HFFc6 (cell line): Measurements from ENCODE around the gene AKIP1. TPM values are rescaled to one million over a fixed set of nuclear protein-coding genes. Genes with fewer than 3 reads are reported as not detected.
"Not testable (repeated sequence)": the region's sequence is repeated elsewhere in the genome, so short reads cannot be mapped to it uniquely, and the experiment has no call there.

Experiments used
- DNase-seq: peaks from one replicate; pipeline ENCODE4 v3.0.0-alpha.2; 2018
- H3K27ac Mint-ChIP-seq: 2 replicates; pipeline ENCODE4 v1.8.0; 2020; ENCODE audit warnings: mild to moderate bottlenecking, mixed read lengths
- H3K27me3 Mint-ChIP-seq: 2 replicates; pipeline ENCODE4 v1.8.0; 2021; ENCODE audit warnings: mild to moderate bottlenecking, moderate library complexity, mixed read lengths; ENCODE audit not compliant: insufficient read depth
- H3K36me3 Mint-ChIP-seq: 2 replicates; pipeline ENCODE4 v1.8.0; 2021; ENCODE audit warnings: low read depth, mixed read lengths
- H3K4me1 Mint-ChIP-seq: 2 replicates; pipeline ENCODE4 v1.8.0; 2020; ENCODE audit warnings: low read depth, mixed read lengths
- H3K4me3 Mint-ChIP-seq: 2 replicates; pipeline ENCODE4 v1.8.0; 2020; ENCODE audit warnings: mild to moderate bottlenecking, moderate library complexity, mixed read lengths
- H3K9me3 Mint-ChIP-seq: 2 replicates; pipeline ENCODE4 v1.8.0; 2020; ENCODE audit warnings: mild to moderate bottlenecking, mixed read lengths
- total RNA-seq, 6 experiments: library from RNA; stranded (reverse); fragmentation: NEBNext Ultra II Directional; extraction: Animal tissue kit (Norgen Biotek cat#: 25700); gene quantifications; 2 replicates in 1 of 6; 3 replicates in 5 of 6; pipeline ENCODE4 v1.2.3, GENCODE V29; 2021
- TF ChIP-seq, protein P1 (sequence below): fragments of 200-600 bp; sonication (generic); IDR thresholded peaks from 2 replicates; pipeline ENCODE4 v1.5.0; 2021; ENCODE audit warnings: antibody characterized with exemption, mild to moderate bottlenecking

Gene AKIP1
- total RNA-seq, 6 experiments from 2014 or later = 39.9 to 47.3 (median 42.5) TPM

DNA sequence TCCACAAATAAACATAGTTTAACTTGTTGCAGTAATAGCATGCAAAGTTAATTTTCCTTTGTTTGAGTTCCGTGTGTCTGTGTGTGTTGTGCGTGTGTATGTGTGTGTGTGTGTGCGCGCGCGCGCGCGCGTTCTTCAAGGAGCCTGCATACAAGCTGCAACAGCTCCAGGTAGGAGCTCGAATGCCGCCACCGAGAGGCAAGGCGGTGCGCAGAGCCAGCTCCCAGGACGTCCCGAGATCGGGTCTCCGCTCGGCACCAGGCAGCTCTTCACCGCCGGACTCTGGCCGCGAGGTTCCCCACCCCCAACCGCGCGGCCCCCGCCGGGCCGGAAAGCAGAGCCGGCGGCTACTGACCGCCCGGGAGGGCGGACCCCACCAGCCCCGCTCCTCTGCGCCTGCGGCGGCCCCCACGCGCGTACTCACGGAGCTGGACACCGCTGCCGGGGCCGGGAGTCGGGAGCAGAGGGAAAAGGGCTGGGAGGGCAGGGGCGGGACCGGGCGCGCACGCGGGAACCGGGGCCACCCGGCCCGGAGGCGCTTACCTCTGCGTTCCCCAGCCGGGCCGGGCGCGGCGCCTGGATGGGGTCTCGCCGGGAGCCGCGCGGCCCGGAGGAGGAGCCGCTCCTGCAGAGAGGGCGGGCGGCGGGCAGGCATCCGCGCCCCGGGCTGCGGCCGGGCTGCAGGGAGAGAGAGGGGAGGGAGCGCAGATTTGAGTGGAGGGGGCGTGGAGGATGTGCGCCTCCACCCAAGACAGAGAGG, 40.4 kb upstream of the AKIP1 start:
- H3K27me3 Mint-ChIP-seq = no peaks in the 10 kb centered on the region; the same call in 1 of the 2 replicates
- H3K4me1 Mint-ChIP-seq = peaks cover 60% of the 10 kb centered on the region
- H3K36me3 Mint-ChIP-seq = no peaks in the 10 kb centered on the region
- TF ChIP-seq, protein P1, sequence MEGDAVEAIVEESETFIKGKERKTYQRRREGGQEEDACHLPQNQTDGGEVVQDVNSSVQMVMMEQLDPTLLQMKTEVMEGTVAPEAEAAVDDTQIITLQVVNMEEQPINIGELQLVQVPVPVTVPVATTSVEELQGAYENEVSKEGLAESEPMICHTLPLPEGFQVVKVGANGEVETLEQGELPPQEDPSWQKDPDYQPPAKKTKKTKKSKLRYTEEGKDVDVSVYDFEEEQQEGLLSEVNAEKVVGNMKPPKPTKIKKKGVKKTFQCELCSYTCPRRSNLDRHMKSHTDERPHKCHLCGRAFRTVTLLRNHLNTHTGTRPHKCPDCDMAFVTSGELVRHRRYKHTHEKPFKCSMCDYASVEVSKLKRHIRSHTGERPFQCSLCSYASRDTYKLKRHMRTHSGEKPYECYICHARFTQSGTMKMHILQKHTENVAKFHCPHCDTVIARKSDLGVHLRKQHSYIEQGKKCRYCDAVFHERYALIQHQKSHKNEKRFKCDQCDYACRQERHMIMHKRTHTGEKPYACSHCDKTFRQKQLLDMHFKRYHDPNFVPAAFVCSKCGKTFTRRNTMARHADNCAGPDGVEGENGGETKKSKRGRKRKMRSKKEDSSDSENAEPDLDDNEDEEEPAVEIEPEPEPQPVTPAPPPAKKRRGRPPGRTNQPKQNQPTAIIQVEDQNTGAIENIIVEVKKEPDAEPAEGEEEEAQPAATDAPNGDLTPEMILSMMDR = 0 out of 2 replicates have a peak, but pooled peaks have one; percentile 3
- H3K9me3 Mint-ChIP-seq = no peaks in the 10 kb centered on the region
- H3K27ac Mint-ChIP-seq = peak overlapping the region; percentile 93
- H3K4me3 Mint-ChIP-seq = peak overlapping the region; percentile 95
- peak; percentile 50 for DNase-seq

DNA sequence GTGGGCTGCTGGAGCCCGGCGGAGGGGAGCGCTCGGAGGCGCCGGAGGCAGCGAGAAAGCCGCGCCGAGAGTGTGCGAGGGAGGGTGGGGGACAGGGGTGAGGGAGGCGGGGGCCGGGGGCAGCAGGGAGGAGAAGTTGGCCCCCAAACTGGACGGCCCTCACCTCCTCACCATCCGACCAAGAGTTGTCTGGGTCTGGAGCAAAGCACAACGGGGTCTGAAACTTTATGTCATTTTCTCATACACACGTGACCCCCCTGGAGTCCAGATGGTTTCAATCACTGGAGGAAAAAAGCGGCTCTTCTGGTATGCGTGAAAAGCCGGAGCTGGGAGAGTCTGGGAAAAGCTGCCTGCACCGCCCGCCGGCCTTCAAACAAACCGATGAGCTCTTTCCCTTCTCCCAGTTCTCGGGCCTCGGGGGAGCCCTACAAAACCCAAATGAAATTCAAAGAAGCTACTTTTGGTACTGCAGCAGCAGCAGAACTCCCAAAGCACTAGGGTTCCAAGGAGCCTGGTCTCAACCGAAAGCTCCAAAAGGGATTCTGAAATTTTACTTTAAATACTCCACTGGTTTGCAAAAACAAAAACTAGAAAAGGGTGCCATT, 39.7 kb upstream of the AKIP1 start:
- TF ChIP-seq, protein P1 = no peak
- H3K4me1 Mint-ChIP-seq = peaks cover 55% of the 10 kb centered on the region
- DNase-seq = peak; percentile 90
- H3K9me3 Mint-ChIP-seq = no peaks in the 10 kb centered on the region
- peak overlapping the region; percentile 88 for H3K4me3 Mint-ChIP-seq
- no peaks in the 10 kb centered on the region; the same call in none of the 2 replicates for H3K27me3 Mint-ChIP-seq
- H3K36me3 Mint-ChIP-seq = no peaks in the 10 kb centered on the region
- peak overlapping the region; percentile 93 for H3K27ac Mint-ChIP-seq

DNA sequence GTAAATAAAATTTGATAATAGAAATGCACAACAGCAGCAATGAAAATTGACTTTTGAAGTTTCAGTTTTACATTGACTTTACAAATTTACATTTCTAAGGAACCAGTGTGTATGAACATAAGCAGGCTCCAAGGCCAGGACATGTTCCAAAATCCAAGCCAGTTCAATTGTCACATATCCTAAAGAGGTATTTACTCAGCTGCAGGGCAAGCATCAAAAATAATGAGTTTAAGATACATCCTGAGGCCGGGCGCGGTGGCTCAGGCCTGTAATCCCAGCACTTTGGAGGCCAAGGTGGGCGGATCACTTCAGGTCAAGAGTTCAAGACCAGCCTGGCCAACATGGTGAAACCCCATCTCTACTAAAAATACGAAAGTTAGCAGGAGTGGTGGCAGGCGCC, 39.0 kb upstream of the AKIP1 start:
- TF ChIP-seq, protein P1 = no peak
- no peaks in the 10 kb centered on the region for H3K36me3 Mint-ChIP-seq
- no peak for DNase-seq
- peaks cover under 1% of the 10 kb centered on the region for H3K27me3 Mint-ChIP-seq
- peaks cover 49% of the 10 kb centered on the region for H3K4me1 Mint-ChIP-seq
- H3K4me3 Mint-ChIP-seq = peak overlapping the region; percentile 88
- no peaks in the 10 kb centered on the region for H3K9me3 Mint-ChIP-seq
- H3K27ac Mint-ChIP-seq = peak overlapping the region; percentile 93

DNA sequence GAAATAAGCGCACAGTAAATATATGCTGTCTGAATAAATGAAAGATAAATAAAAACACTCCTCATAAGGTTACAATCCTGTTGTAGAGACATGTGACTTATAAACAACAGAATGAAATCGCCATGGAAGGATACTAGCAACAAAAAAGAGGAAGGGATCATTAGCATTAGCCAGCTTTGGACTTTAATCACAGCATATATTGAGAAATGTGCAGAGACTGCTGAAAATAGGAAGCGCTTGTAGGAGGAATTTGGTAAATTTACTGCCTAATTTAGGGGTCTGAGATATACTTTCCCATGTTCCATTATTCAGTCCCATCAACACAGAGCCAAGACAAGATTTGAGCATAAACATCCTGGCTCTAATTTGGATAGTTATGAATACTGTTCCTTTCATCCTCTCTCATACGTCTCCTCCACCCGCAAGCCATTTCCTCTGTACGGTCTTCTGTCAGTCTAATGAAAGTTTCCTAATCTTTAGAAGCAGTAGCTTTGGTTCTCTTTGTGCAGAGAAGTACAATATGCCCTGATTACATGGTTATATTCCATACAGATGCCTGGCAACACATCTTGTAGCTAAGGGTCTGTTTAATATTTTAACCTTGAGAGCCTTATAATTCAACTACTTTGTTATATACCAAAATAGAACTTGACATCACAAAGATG, 37.1 kb upstream of the AKIP1 start:
- no peaks in the 10 kb centered on the region for H3K36me3 Mint-ChIP-seq
- no peak overlapping the region; the same call in 1 of the 2 replicates for H3K4me3 Mint-ChIP-seq
- peaks cover 2% of the 10 kb centered on the region; the same call in 1 of the 2 replicates for H3K27me3 Mint-ChIP-seq
- no peak for DNase-seq
- no peak overlapping the region for H3K27ac Mint-ChIP-seq
- TF ChIP-seq, protein P1 = no peak
- H3K9me3 Mint-ChIP-seq = no peaks in the 10 kb centered on the region
- peaks cover 29% of the 10 kb centered on the region for H3K4me1 Mint-ChIP-seq

DNA sequence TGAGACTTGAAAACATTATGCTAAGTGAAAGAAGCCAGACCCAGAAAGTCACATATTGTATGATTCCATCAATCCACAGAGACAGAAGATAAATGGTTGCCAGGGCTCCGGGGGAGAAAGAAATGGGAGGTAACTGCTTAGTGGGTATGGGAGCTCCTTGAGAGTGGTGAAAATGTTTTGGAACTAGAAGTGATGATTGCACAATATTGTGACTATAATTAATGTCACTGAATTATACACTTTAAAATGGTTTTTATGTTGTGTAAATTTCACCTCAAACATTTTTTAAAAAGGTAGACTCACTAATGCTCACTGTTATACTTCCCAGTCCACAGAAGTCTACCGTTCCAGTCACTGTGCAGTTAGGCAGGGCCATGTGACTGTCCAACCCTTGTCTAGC, 32.2 kb upstream of the AKIP1 start:
- no peaks in the 10 kb centered on the region for H3K36me3 Mint-ChIP-seq
- no peak overlapping the region for H3K27ac Mint-ChIP-seq
- H3K27me3 Mint-ChIP-seq = peaks cover 2% of the 10 kb centered on the region; the same call in 1 of the 2 replicates
- no peak overlapping the region for H3K4me3 Mint-ChIP-seq
- peaks cover 7% of the 10 kb centered on the region; the same call in 1 of the 2 replicates for H3K4me1 Mint-ChIP-seq
- TF ChIP-seq, protein P1 = no peak
- H3K9me3 Mint-ChIP-seq = no peaks in the 10 kb centered on the region
- DNase-seq = no peak

DNA sequence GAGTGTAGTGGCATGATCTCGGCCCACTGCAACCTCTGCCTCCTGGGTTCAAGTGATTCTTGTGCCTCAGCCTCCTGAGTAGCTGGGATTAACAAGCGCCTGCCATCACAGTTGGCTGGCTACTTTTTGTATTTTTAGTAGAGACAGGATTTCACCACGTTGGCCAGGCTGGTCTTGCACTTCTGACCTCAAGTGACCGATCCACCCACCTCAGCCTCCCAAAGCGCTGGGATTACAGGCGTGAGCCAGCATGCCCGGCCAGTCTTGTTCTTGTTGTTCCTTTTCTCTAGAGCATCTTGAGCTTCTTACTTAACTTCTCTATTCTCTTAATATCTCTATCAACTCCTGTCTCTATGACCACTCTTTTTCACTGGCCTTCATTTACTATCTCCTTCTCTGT, 29.4 kb upstream of the AKIP1 start:
- not testable (repeated sequence) for H3K36me3 Mint-ChIP-seq, DNase-seq, H3K4me1 Mint-ChIP-seq, H3K4me3 Mint-ChIP-seq, H3K27ac Mint-ChIP-seq, H3K9me3 Mint-ChIP-seq, H3K27me3 Mint-ChIP-seq
